Right hindlimb (tissue), 1 donor: Measurements from ENCODE around the gene MYBL2.
A peak's percentile ranks its signal among the peaks of the same experiment; 100 is the strongest.

Source experiments
- DNase-seq: peaks from one replicate; pipeline ENCODE4 v3.0.0-alpha.2; 2018

MYBL2 gene

GRCh38 chr20:43724383-43724782, 57.5 kb downstream of the MYBL2 start:
- no peak for DNase-seq

GRCh38 chr20:43725666-43726065, 58.8 kb downstream of the MYBL2 start:
- DNase-seq, result no peak

DNA sequence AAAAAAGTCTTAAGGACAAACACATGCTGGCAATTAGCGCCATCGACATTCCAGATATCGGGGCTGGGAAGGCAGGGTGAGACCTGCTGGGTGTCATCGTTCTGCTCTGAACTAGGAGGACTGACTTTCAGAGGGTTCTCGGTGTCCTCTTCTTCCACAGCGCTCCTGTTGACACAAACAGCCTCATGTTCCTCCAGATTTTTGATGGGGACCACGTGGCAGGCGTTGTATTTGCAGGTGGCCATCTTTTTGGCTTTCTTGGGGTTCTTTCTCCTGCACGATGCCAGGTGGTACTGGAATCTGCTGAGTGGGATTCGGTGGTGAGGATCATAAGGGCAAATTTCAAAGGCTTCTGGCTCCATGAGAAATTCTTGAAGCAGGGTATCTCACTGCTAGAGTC, 59.4 kb downstream of the MYBL2 start:
- DNase-seq, result no peak

DNA sequence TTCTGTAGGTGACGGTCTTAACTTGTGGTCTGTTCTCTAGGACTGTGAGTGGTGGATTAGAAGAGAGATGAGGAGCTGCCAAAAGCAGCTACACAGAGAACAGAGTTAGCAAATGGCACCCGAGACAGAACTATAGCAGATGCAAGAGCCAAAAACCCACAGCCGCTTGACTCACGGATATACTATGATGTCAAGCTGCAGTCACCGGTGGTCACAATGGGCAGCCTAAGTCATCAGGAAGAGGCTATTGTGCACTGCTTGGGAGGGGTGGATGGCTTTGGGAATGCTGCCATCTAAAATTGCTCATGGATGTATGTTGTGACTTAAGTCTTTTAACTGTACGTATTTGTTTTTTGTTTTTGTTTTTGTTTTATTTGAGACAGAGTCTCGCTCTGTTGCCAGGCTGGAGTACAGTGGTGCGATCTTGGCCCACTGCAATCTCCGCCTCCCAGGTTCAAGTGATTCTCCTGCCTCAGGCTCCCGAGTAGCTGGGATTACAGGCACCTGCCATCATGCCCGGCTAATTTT, 60.0 kb downstream of the MYBL2 start, which contains the start of gene GTSF1L:
Gene GTSF1L (minus strand): TSS at position 192 of the 528 bp plus-strand sequence. CDS start 308 bp downstream, outside the sequence.
- no peak for DNase-seq

GRCh38 chr20:43727980-43728590, 61.2 kb downstream of the MYBL2 start:
- DNase-seq, result no peak

DNA sequence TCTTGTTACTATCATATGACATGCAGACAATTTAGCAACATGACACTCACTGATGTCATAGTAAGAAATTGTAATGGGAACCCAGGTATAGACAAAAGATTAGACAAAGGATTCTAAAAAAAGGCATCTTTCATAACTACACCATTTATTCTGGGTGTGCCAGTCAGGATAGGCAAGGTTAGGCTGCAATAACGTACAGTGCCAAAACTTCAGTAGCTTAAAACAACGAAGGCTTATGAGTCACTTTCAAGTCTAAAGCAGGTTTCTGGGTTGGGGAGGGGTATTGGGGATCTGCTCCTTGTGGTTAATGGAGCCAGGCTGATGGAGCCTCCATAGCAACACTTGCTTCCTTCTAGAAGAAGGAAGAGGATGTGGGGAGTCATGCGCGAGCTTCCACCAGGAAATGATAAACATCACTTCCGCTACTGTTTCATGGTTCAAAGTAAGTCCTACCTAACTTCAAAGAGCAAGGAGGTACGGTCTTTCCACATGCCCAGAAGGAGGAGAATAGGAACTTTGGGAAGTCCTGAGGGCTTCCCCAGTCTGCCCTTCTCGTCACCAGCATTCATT, 61.9 kb downstream of the MYBL2 start:
- DNase-seq, result no peak

GRCh38 chr20:43731469-43731868, 64.6 kb downstream of the MYBL2 start:
- no peak for DNase-seq

GRCh38 chr20:43731927-43732326, 65.0 kb downstream of the MYBL2 start:
- no peak for DNase-seq

GRCh38 chr20:43736588-43737158, 69.8 kb downstream of the MYBL2 start:
- no peak for DNase-seq

- no peak for DNase-seq
These were observed 71.0 kb downstream of the MYBL2 start for GRCh38 chr20:43737925-43738324.

- no peak for DNase-seq
These were observed 72.3 kb downstream of the MYBL2 start for GRCh38 chr20:43739148-43739749.

GRCh38 chr20:43740642-43741041, 73.7 kb downstream of the MYBL2 start:
- no peak for DNase-seq

GRCh38 chr20:43744151-43744611, 77.3 kb downstream of the MYBL2 start:
- DNase-seq, result no peak

DNA sequence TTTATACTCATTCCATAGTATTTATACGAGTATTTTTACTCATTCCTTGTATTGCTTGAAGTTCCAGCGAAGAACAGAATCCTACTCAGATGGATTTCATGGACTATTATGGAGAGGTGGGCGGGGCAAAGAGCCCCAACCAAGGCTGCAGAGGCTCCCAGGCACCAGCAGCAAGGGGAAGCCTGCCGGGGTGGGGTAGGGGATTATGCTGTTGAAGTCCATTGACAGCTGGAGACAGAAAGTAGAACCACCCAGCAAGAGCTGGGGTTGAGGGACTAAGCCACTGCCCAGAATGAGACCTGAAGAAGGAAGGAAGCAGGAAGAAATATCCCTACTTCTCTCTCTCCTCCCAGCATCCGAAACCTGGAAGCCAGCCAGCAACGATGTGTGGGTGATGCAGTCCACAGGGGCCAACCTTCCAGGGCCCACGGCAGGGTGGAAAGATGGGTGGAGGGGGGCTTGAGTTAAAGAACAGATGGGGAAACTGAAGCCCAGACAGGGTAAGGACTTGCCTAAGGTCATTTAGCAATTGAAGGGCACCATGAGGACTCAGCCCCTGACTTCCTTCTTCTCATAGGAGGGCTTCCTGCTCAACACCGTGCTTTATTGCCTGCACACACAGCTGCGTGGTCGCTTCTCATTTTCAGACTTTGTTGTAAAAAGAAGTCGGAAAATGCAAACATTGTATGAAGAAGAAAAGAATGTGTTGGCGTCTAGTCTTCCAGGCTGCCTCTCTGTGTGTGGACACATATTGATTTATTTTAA, 78.2 kb downstream of the MYBL2 start:
- peak; percentile 46 for DNase-seq

DNA sequence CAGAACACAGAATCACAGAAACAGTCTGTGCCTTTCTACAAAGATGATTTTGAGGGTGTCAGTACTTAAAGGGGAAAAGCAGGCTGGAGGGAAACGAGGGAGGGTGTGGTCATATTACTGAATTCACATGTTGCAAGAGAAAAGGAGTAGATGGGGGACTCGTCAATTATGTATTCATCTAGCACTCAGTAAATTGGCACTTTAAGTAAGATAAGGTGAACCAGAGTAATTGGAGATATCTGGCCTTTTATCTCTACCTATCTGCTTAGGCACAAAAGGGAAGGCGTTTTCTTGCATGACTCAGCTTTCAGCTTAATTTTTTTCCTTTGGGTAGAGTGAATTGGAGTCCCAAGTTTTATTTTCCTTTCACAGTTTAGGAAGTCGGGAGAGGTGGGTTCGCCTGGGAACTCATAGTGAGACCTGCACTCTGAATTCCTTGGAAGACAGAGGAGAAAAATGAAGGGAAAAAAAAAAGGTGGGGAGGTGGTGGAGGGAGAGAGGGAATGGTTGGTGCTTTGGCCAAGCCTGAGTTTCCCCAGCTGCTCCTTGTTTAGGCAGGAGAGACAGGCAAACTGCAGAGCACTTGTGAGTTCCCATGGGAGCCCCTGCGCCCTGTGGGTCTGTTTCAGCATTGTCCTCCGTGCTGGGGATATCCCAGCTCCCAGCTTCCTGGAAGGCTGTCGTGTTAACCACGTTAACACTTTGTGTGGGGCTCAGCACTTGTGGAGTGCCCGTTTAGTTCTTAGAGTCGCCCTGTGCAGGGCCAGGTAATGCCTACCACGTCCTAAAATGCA, 79.6 kb downstream of the MYBL2 start:
- DNase-seq, result no peak

DNA sequence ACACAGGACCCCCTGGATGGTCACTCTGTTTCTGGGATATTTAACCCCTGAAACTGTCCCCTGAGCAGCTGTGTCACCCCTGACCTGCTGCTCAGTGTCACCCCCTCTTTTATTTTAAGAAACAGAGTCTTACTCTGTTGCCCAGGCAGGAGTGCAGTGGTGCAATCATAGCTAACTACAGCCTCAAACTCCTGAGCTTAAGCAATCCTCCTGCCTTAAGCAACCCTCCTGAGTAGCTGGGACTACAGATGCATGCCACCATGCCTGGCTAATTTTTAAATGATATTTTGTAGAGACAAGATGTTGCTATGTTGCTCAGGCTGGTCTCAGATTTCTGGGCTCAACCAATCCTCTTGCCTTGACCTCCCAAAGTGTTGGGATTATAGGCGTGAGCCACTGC, 81.4 kb downstream of the MYBL2 start:
- DNase-seq, result no peak

DNA sequence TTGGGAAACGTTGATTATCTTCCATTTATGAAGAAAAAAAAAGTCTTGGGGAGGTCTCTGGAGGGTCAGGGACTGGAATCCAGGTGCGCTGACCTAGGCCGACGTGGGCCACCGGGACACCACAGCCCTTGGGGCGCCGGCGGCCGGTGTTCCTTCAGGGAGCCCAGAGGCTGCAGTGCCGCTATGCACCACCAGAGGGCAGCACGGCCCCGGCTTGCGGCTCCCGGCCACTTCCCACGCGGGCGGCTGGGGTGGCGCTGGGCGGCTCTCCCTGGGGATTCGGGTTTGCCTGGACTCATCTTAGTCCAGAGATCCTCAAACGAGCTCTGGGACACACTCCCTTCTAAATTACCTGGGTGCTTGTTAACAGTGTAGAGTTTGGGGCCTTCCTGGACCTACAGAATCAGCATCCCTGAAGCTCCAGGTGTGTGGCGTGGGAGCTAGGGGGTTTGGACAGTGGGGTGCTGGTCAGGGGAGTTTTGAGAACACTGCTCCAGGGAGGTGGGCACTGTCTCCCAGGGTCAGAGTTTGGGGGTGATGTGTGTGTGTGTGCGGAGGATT, 82.9 kb downstream of the MYBL2 start:
- DNase-seq, result peak; percentile 63

DNA sequence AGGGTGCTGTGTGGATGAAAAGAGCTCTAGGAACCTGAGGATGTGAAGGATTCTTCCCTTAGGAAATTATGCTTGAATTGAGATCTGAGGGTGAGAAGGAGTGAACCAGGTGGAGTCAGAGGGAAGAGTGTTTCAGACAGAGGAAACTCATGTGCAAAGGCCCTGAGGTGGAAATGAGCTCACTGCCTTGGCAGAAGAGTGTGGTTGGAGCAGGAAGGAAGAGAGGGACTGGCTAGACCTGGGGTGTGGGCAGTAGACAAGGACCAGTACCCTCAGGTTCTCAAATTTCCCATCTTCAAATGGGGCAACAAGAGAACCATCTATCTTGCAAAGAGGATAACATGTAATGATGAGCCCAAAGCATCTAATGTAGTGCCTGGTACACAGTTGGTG, 83.9 kb downstream of the MYBL2 start:
- DNase-seq, result no peak

- DNase-seq, result no peak
These were observed 84.5 kb downstream of the MYBL2 start for GRCh38 chr20:43751167-43752050.

DNA sequence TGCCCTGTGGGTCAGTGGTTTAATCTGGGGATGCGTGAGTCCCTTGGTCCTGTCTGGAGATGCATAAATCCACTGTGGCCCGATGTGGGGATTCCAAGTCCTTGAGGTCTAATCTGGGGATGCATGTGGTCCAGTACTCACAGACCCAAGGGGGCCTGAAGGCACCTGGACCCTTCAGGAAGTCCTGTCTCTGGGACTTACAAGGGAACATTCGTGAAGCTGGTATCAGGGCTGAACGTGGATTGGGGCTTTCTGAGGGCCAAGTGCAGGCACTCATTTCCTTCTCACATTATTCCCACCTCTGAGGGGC, 85.1 kb downstream of the MYBL2 start:
- DNase-seq, result no peak
